HG03457 (cell line): ENCODE data around the gene ADCY1.

ENCODE experiments used
- ATAC-seq: cut with Tn5 transposase; IDR thresholded peaks from one replicate; pipeline ENCODE4 v1.9.1; 2021; ENCODE audit warnings: moderate number of reproducible peaks; ENCODE audit not compliant: unreplicated experiment

Gene ADCY1

DNA sequence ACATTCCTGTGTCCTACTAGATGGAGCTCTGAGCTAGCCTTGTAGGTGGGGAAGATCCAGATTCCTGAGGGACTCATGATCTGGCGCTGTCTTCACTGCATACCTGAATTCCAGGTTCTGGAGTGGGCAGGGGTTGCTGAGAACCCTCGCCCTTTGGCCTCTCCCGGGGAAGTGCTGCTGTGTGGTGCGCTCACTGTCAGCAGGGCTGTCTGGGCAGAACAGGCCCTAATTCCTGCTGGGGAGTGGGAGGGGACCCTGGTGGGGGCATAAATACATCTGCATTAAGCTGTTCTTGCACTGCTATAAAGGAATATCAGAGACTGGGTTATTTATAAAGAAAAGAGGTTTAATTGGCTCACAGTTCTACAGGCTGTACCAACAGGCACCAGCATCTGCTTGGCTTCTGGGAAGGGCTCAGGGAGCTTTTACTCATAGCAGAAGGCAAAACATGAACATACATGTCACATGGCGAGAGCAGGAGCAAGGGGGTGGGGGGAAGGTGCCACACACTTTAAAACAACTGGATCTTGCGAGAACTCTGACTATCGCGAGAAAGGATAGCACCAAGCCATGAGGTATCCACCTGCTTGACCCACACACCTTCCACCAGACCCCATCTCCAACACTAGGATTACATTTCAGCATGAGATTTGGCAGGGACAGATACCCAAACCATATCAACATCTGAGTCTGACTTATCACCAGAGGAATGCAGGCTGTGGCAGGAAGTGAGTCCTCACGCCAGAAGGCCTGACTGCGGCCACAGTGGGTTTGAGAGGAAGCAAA, 115.0 kb downstream of the ADCY1 start:
- ATAC-seq, result no peak

DNA sequence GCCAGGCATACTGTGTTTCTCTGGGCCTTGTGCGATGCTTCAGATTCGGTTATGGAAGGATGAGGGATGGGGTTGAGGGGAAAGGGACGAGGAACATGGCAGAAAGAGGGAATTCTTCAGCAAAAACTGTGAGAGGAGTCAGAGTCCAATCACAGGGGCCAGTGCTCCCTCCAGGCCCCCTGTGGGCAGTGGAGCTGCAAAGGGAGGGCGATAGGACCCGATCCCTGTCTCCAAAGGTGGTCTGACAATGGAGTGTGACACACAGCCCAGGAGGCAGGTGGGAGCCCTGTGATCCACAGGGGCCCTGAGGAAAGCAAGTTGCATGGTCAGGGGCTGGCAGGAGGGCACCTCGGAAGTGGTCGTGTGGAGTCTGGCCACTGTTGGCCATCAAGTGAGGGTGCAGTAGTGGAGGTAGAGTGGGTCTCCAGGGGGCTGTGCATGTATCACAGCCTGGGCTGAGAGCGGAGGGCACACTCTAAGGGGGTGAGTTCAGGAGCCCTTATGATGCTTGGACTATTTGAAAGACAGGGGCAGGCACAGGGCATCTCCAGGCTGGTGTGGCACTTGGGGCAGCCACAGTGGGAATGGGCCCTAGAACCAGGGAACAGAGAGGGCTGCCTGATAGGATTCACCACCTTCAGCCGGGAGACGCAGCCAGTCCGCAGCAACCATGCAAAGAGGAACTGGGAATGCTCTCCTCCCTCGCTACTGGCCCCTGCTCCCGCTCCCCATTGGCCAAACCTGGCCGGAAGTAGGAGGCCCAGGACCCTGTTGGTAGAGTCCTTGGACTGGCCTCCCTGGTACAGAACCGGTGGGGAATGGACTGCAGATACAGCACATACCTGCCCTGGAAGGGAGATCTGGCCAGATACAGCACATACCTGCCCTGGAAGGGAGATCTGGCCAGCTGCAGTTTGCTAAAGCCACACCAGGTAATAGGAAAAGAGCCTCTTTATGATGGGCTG, 115.9 kb downstream of the ADCY1 start:
- no peak for ATAC-seq

DNA sequence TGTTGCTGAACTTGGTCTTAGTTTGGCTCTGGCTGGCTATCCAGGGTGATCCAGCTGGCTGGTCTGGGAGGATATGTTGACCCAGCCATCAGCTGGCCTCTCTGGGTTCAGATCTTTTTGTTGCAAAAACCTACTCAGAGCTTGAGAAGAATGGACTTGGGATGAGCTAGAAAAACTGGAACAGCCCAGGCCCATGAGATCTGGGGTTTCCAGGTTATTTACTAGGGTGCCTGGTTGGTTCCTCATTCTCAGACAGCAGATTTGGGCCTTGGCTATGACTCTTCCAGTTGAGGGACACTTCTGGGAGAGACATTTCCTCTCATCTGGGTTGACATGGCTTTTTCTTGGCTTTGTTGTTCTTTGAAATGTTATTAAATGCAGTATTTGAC, 116.6 kb downstream of the ADCY1 start:
- no peak for ATAC-seq

DNA sequence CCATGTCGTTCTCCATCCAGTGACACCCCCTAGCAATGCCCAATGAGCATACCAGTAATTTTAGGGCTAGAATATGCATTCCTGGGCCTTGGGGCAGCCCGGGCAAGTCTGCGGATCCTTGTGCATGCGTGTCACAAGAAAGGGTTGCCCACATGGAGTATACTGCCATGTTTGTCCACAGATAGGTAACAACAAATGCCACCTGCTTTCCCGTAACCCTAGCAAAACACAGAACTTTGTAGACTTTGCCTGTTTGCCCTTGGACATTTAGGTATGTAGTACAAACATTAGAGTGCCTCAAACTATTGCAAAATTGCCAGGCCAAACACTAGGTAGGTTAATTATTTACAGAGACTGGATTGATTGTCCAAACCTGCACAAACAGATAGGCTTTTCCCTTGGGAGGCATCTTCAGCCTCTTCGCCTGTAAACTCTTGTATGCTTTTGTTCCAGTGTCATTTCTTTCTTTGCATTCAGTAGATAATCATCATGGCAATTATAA, 117.0 kb downstream of the ADCY1 start:
- ATAC-seq, result no peak

DNA sequence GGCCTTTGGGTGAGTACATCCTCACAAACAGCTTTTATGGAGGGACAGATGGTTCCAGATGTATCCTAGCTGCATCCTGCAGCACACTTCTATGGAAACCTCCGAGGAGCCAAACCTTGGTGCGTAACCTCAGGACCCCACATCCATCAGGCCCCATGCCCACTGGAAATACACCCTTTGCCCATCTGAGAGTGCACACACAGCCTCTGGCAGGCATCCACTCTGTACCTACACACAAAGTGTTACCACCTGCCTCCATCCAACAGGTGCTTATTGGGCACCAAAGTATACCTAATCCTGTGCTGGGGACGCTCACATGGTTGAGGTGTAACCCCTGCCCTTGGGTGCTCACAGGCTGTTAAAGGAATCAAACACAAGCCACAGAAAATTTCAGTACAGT, 117.9 kb downstream of the ADCY1 start:
- no peak for ATAC-seq

DNA sequence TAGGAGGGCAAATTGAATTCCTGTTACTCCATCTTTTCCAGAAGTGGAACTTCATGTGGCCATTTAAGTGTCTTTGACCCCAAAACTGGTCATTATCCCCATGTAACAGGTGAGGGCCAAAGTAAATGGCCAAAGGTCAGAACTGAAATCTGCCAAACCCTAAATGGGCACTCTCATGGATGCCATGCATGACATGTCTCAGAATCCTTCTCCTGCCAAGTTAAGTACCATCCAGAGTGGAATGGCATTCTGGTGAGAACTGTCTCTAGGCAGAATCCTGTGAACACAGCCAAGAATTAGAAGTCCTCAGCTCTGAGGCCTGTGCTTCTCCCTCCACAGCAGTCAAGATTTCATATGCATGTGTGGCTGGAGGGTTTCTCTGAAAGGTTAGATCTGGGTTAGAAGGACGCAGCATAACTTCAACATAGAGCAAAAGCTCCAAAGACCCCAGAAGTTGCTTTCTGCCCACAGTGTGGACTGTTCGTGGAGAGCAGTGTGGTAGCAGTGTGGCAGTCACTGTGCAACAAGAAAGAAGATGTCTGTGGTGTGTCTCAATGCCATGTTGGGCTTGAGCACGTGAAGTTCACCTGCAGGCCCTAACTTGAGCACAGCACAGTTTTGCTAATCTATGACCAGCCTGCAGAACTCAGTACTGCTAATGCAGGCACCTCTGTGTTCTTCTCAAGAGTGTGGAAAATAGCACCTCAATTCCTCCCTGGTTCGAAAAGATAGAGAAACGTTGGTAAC, 121.3 kb downstream of the ADCY1 start:
- ATAC-seq, result no peak

DNA sequence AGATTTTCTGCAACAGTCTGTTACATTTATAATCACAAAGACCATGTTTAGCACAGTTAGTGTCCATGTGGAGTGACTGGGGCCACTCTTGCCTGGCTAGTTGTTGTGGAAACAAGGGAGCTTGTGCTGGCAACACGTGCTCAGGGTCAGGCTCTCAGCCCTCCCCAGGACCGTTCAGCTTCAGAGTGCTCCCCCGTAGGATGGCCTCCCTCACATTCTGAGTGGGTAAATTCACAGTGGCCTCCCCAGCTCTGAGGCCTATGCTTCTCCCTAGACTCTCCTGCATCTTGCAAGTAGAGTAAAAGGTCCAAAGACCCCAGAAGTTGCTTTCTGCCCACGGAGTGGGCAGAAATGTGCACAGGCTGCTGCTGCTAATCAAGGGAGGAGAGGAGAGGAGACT, 122.3 kb downstream of the ADCY1 start:
- ATAC-seq, result no peak

DNA sequence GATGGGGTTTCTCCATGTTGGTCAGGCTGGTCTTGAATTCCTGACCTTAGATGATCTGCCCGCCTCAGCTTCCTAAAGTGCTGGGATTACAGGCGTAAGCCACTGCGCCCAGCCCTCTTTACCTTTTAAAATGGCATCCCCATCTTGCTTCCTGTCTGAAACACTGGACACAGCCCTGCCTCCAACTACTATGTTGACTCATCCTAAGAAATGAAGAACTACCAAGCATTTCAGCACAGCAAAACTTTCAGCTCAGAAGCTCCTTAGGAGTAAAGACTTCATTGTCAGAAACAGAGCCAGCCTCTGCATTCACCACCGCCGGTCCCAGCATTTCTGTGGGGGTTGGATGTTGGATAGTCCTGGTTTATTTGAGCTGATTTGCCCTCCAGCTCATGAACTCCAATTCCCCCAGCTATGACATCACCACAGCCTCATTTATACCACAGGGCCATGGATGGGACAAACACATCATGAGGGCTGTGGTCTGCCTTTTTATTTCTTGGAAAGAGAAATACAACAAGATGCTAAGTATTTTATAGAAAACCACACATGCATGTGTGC, 123.5 kb downstream of the ADCY1 start:
- ATAC-seq, result no peak

DNA sequence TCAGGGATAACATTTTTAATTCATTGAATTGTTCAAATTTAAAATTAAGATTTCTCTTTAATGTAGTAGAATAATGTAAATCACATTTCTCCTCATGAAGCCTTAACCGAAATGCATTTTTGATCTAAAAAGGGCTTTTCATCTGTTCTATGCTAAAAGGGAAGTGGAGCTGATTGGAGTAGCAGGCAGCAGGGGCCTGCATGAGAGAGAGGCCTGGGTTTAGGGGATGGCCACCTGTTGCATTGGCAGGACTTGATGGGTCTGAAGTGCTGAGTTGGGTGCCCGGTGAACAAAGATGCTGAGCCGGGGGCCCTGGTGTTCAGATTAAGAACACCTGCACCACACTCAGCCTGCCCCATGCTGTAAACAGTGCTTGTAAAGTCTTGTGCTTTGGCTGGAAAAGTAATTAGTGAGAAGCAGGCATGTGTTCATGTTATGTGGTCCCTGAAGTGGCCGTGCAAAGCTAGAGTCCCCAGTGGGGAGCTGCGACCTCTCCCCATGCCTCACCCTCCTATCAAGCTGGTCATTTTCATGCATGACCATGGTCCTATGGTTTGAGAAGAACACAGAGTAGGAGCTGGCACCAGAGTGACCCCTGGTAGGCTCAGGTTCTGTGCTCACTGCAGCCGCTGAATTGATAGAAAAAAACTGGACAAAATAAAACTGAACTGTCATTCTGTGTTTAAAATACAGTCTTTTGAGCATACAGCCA, 124.3 kb downstream of the ADCY1 start:
- no peak for ATAC-seq

DNA sequence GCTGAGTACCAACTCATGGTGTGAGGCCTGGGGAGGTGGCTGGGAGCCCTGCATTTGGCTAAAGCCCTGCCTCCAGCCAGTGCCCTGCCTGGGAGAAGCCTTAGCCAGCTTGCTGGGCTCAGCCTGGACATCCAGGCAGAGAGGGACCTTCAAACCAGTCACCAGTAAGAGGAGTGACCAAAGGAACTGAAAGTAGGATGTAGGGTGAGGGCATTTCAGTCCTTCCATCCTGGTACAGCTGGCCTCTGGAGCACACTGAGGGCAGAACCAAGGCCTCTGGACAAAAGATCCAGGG, 124.8 kb downstream of the ADCY1 start:
- ATAC-seq, result no peak

DNA sequence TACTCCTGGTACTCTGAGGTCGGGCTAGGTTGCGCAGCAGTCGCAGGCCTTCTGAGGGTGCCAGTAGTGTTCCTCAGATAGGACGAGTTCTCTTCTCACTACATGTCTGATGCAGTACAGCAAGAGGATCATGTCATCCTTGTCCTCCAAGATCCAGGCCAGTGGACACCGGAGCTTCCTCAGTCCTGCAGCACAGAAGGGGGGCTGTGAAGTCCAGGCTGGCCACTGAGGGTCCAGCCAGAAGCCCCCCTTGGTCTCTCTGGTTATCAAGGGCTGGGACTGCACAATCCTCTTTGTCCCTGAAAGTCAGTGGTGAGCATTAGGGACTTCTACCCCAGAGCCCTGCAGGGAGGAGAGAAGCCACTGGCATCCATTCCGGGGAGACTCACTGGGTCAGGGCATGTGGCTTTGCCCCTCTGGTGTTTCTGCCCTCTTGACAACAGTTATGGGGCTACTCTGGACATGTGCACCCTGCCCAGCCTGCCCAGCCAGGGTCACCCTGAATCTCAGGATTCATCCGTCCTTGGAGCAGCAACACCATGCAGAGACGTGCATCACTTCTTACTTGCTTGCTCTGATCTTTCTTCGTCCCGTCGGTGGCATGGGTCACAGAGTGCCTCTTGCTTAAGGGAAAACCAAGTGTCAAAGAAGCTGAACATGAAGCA, 125.7 kb downstream of the ADCY1 start:
- no peak for ATAC-seq

DNA sequence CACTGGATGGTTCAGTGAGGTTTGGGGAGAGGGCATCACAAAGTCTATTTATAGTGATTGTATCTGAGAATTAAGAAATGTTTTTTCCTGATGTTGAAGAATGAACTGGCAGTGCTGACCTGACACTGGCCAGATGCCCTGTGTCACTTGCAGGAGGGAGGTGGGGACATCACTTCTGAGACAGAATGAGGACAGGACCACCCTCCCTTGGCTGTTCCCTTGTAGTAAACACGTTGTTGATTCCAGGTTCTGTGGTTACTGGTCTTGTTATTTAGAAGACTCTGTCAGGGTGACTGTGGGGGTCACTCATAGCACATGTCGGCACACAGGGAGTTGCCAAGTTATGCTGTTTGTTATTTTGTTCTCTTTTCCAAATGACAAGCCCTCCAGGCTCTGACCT, 126.4 kb downstream of the ADCY1 start:
- ATAC-seq, result no peak

DNA sequence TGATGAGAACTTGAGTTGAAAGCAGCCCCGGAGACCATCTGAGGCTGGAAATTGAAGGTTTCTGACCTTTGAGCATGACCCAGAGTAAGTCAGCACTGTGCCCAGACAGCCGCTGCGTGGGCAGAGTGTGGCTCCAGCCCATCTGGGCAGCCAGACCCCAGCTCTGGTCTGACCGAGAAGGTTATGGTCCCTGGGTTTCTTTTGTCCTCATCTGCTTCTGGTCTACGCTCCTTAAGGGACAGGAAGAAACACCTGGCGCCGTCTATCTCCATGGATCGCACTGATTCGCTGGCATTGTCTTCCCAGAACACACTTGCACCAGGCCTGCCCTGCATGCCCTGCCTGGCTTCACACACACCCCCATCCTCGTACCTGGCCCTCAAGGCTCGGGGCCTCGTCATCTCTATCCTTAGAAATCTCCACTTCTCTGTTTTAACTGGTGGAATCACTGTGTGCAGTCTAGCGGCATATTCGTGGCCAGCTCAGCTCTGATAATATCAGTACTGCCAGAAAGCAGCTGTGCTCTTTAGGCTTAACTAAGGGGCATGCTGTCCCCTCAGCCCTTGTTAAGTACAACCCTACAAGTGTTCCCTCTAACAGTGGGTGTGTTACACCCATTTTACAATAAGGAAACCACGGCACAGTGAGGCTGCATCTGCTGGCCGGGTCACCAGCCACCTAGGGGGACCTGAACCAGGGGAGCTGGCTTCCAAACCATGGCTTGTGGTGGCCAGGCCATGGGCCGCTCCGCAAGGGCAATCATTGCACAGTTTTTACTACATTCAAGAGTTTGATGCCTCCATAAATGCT, 127.7 kb downstream of the ADCY1 start:
- ATAC-seq, result no peak

DNA sequence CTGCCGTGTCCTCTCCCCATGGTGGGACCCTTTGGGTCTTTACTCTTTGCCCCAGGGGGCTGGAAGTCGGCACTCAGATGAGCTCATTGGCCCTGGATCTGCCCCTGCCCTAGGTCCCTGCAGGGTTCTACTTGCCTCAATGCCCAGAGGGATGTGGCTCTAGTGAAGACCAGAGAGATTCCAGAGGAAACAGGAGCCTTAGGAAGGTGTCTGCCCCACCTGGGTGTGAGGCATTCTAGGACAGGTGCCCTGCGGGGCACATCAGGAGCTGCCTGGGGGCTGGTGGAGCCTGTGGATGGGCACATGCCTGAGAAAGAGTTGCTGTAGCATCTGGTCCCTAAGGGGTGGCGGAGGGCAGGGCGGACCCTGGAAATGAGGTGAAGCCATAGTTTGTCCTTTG, 128.6 kb downstream of the ADCY1 start:
- ATAC-seq, result no peak

DNA sequence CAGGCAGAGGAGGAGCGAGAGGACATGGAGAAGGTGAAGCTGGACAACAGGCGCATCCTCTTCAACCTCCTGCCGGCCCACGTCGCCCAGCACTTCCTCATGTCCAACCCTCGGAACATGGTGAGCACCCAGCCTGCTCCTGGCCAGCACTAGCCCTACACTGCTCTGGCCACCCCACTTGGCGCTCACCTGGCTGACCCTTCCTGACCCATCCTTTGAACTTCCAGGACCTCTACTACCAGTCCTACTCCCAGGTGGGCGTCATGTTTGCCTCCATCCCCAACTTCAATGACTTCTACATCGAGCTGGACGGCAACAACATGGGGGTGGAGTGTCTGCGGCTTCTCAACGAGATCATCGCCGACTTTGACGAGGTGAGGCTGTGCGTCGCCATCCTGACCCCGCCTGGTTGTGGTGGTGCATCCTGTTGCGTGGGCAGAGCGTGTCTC, 129.2 kb downstream of the ADCY1 start:
- ATAC-seq, result no peak

DNA sequence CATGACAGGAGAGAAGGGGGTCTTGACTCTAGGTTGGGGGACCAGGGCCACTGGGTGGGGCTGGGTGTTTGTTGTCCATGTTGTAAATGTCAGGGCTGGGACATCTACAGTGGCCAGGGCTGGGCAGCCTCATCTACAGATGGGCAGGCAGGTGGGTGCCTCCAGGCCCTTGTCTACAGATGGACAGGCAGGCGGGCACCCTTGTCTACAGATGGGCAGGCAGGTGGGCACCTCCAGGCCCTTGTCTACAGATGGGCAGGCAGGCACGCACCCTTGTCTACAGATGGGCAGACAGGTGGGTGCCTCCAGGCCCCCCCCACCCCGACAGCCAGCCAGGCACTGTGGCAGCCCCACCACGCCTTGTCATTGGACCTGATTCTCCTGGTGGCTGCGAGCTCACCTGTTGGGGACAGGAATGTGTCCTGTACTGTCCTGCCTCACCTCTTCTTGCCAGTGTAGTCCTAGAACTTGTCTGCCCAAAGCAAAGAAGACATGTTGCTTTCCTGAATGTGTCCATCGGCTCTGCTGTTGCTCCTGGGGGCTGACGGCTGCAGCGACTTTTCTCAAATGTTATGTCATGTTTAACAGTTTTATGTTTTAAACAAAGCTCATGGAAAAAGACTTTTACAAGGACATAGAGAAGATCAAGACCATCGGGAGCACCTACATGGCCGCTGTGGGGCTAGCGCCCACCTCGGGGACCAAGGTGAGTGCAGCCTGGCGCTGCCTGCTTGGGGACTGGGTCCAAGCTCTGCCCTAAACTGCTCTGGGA, 129.9 kb downstream of the ADCY1 start:
- no peak for ATAC-seq

DNA sequence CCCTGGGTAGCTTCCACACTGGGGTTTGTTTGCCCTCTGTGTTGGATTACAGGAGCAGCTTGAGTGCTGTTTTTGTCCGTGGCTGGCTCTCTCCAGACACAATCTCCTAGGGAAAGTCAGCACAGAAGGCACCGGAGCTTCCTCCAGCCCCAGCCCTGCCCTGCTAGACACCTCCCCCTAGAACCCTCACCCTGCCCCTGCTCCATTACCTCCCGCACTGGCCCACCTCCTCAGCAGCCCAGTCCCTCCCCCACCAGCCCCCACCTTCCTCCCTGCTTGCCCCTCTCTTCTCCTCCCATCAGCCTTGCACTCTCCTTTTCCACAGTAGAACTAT, 130.5 kb downstream of the ADCY1 start:
- ATAC-seq, result no peak
